ENCODE data around the gene TMEM204.
"Not testable (repeated sequence)": the region's sequence is repeated elsewhere in the genome, so short reads cannot be mapped to it uniquely, and the experiment has no call there.

TMEM204 gene

GRCh38 chr16:1595511-1595910 is 62.0 kb downstream of the TMEM204 start:
- not testable (repeated sequence) for DNase-seq (ENCODE audit: low spot score)

DNA sequence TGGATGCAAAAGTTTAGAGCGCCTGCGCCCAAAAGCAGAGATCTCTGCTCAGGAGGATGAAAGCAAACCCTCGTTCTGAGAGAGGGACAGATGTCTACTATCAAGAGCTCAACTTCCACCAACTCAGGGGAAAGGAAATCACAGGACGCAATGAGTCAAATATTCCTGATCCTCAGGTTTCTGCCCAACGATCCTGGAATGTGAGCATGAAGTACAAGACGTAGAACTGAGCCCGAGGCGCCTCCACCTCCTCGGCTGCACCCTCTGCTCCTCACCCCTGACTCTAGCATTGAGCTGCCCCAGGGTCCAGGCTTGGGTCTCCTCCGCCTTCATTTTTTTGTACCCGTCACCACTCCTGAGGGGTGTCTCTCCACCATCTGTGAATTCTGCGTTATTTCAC is 63.0 kb downstream of the TMEM204 start:
- no peak for DNase-seq (ENCODE audit: low spot score)

DNA sequence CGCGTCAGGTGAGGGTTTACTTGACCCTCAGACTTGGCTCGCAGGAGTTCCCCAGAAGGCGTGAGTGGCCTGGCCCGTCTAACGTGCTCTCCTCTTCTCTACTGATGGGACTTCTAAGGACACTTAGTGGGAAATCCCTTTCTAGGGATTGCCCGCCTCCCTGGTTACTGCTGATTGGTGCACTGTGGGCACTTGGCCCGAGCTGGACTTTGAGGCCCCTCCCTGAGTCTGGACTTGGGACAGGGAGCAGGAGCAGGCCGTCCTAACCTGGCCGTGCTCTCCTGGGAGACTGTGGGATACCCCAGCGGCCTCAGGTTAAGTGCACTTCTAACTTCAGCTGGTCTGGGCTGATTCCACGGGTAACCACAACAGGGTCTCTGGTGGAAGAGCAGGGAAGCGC is 63.7 kb downstream of the TMEM204 start:
- no peak for DNase-seq (ENCODE audit: low spot score)

- DNase-seq (ENCODE audit: low spot score): no peak
Measured at GRCh38 chr16:1601031-1601430, 67.6 kb downstream of the TMEM204 start.

DNA sequence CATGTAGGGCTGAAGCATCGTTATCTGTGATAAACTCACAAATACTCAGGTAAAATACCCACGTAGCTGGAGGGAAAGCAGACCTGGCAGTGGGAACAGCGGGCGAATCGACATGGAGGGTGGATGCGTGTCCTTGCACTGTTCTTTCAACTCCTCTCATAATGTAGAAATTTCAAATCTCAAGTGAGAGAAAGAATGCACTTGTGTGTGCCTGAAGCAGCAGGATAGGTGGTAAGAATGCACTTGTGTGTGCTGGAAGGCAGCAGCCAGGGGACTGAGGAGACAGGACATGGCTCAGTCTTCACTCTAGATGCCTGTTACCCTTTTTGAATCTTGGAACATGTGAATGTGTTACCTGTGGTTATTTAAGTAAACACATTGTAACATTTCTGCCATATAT is 68.0 kb downstream of the TMEM204 start:
- DNase-seq (ENCODE audit: low spot score): no peak

- no peak for DNase-seq (ENCODE audit: low spot score)
Measured at GRCh38 chr16:1602285-1602684, 68.8 kb downstream of the TMEM204 start.

Data from HuH-7.5 (cell line).